HG03558 (cell line): ENCODE data around the gene ERICH4.

Source experiments
- ATAC-seq: cut with Tn5 transposase; IDR thresholded peaks from one replicate; pipeline ENCODE4 v1.9.1; 2021; ENCODE audit warnings: moderate number of reproducible peaks; ENCODE audit not compliant: unreplicated experiment; ENCODE audit errors: extremely low read depth

ERICH4 gene

DNA sequence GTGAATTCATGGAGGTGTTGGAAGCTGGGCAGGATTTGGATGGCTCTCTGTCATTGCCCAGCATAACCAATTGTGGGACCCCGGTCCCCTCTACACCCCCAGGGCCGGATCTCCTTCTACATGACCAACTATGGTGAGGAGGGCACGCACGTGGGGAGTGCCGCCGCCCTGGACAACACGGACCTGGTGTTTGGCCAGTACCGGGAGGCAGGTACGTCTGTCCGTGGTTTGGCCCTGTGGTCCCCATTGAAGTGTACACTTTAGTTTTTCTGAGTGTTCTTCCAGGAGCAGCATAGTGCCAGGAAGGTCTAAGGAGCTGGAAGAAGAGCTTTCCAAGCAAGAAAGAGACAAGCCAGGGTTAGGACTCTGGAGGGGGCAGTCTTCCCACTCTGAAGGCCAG is 29.0 kb upstream of the ERICH4 start:
- no peak for ATAC-seq

DNA sequence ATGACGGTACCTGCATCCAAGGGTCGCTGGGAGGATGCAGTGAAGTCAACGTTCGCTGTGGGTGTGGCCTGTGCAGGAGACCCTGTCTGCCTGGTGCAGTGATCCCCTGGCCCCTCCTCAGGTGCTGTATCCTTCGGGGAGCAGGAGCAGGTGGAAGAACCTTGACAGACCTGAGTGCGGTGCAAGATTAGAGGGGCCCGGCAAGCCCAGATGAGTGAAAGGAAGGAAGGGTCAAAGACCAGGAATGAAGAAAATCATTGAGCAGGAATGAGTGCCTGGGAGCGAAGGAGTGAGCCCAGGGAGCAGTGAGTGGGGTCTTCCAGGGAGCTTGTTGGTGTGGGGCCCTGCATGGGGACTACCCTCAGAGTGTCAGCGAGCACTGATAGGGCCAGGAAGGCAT is 28.5 kb upstream of the ERICH4 start:
- no peak for ATAC-seq

DNA sequence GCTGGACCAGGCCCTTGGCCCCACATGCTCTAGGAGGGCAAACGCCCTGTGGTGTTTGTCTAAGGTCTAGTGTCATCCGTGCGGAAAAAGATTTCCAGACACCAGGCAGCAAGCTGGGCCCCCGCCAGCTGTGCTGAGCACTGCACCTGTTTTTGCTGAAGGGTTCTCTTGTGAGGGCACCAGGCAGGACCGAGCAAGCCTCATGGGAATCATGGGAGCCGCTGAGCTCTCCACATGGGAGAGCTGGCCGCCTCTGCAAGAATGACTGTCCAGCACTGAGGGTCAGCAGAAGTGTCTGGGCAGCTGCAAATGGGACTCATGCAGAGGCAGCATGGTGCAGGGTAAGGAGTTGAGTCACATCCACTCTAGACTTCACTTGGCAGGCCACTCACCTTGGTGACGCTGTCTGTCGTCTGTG is 27.8 kb upstream of the ERICH4 start:
- no peak for ATAC-seq

- no peak for ATAC-seq
Observed at GRCh38 chr19:41416194-41416674, 26.7 kb upstream of the ERICH4 start.

- no peak for ATAC-seq
Observed at GRCh38 chr19:41420101-41420880, 22.7 kb upstream of the ERICH4 start.

DNA sequence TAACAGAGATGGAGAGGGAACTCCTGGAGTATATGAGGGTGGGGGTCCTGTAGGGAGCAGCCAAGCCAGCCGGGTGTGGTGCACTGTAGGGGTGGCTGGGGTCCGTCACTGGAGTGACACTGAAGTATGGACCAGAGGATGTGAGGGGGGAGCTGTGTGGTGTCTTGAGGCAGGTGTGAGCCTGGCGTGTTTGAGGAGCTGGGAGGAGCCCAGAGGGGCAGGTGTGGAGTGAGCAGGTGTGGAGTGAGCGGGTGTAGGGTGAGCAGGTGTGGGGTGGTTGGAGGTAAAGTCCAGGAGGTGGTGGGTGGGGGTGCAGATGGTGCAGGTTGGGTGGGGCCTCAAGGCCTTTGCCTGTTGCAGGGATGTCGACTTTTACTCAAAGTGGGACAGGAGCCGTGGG is 21.6 kb upstream of the ERICH4 start:
- no peak for ATAC-seq

DNA sequence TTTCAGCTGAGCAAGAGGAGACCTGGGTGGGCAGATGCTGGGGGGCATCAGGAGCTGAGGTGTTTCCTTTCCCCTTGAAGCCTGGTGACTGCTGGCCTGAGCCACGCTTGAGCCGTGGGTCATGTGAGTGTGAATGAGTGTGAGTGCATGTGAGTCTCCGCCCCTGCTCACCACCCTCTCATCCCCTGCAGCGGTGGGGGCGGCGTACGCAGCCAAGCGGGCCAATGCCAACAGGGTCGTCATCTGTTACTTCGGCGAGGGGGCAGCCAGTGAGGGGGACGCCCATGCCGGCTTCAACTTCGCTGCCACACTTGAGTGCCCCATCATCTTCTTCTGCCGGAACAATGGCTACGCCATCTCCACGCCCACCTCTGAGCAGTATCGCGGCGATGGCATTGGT is 21.0 kb upstream of the ERICH4 start:
- ATAC-seq, result no peak

- ATAC-seq, result no peak
Observed at GRCh38 chr19:41422456-41422855, 20.5 kb upstream of the ERICH4 start.

GRCh38 chr19:41422955-41423354 is 20.0 kb upstream of the ERICH4 start:
- ATAC-seq, result no peak

- ATAC-seq, result no peak
Observed at GRCh38 chr19:41424335-41425173, 18.4 kb upstream of the ERICH4 start.

DNA sequence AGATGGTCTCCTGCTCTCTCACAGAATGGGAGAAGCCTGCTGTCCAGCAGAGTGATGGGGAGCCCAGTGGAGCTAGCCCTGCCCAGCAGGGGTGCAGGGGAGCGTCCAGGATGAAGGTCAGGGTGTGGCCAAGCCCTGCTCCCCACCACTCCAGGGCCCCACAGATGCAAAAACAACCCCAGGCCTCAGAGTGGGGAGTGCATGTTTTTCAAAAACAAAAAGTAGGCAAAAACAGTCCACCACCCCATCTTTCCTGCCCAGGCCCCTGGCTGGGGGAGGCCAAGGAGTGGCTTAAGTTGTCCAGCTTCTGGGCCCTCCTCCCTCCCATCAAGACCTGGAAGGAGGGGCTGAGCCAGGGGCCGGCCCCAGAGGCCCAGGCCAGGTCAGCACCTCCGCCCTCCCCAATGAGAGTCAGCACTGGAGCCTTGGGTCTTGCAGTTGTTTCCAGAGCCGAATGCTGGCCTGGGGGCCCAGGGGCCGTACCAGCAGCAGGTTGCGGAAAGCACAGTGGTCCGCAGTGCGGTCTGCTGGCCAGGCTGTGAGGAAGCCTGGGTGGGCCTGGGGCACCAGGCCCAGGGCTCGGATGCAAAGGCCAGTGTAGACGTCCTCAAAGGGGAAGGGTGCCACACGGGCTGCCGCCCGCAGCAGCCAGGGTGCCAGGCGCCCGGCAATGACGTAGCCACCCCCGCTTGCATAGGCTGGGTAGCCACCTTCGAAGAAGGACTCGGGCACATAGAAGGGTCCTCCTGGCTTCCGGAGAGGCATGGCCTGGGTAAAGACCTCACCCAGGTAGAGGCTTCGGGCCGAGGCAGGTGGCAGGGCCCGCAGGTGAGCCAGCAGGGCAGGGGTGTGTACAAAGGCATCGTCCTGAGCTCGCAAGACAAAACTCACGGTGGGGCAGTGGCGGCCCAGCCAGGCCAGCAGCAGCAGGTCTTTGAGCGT is 17.5 kb upstream of the ERICH4 start:
- no peak for ATAC-seq

DNA sequence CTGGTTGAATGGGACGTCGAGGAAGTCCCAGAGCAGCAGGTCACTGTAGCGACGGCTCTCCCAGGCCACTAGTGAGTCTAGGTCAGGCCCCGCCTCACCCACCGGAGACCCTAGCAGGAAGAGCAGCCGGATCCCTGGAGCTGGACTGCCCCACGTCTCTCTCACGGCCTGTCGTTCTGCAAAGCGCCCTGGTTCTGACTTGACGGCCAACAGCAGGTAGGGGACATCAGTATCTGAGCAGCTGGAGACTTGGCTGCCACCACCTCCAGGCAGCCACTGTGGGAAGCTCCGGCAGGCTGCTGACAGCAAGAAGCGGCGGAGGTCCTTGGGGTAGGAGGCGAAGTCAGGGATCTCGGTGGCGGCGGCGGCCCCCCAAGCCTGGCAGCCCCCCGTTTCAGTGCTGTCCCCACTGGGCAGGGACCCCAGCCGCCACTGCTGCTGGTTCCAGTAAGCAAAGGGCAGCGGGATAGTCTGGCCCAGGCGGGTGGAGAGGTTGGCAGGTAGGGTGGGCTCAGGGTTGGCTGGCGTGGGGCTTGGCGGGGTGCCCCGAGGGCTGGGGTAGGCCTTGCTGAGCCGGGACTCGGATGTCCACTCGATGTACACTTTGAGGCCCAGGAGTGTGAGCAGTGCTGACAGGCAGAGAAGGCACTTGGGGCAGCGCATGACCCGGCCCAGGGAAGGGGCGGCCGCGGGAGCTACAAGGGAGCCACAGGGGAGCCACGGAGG is 16.7 kb upstream of the ERICH4 start:
- ATAC-seq, result no peak

DNA sequence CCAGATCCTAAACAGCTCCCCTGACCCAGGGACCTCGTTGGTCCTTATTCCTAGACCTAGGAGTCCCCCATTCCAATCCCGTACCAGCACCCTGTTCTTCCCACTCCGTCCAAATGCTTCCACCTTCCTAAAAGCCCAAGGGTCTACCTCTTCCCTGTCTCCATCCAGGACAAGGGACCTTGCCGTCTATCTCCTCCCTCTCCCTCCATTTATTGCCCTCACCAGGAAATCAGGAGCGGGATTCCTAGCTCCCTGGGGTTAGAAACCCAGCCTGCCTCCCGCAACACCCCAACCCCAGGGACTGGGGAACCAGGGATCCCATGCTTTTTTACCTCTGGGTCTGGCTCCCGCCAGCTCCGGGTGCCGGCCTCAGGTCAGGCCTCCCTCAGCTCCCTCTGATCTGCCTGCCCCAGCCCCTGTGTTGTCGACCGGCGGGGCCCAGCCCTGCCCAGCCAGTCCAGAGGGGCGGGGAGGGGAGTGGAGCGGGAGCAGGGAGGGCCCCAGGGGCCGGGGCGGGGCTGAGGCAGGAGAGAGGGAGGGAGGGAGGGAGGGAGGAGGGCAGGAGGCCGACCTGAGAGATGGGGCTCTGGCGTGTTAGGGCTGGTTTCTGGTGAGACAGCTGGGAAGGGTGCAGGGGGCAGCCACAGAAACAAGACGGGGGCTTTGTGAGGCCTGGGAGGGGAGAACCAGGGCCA is 15.9 kb upstream of the ERICH4 start, which contains the start of gene B3GNT8:
Gene B3GNT8, minus strand, starts transcription at position 423 of the 695 bp plus-strand sequence. CDS start 596 bp downstream, outside the sequence.
- no peak for ATAC-seq

DNA sequence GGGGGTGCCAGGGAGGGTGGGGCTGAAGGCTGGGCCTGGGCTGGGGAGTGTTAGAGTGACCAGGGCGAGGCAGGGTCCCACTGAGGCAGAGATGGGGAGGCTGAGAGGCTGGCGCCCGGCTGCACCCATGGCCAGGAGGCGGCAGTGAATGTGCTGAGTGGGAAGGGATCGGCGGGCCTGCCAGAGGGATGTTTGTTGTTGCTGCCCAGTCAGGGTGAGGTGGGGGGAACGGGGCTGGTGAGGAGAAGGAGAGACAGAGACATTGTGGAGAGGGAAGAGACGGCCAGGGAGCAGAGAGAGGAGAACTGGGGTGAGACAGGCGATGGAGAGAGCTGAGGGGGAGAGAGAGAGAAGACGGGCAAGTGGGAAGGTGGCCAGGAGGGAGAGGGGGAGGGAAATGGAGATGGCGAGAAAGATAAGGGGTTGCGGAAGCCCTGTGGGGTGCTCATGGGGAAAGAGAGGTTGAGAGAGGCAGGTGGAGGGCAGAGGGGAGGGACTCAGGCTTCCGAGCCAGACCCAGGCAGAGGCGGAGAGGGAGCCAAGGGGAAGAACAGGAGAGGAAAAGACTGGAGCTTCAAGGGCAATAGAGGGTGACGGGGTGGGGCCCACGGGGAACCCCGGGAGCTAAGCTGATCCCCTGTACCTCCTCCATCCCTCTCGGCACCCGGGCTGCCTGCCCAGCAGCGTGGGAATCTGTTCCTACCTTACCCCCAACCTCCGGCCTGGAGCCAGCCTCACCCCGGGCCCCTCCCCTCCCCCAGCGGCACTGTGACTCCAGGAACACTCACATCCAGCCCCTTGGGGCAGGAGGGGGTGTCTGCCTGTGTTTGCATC is 15.1 kb upstream of the ERICH4 start:
- no peak for ATAC-seq

- ATAC-seq, result no peak
Observed at GRCh38 chr19:41428481-41428859, 14.5 kb upstream of the ERICH4 start.

- ATAC-seq, result no peak
Observed at GRCh38 chr19:41430922-41431321, 12.0 kb upstream of the ERICH4 start.

- ATAC-seq, result no peak
Observed at GRCh38 chr19:41431426-41432386, 11.2 kb upstream of the ERICH4 start.
